HEK293 (cell line): Measurements from ENCODE around the gene PAX7.
A peak's percentile ranks its signal among the peaks of the same experiment; 100 is the strongest.

Experiments used
- CTCF ChIA-PET: fragments of 350-600 bp; formaldehyde crosslinking; extraction: SDS; loops from one replicate; lab custom pipeline; 2021; ENCODE audit warnings: antibody characterized with exemption; lab: Yijun Ruan, JAX
- POLR2A ChIA-PET: fragments of 300-600 bp; formaldehyde crosslinking; extraction: SDS; loops from one replicate; lab custom pipeline; 2020; ENCODE audit warnings: antibody characterized with exemption, inconsistent platforms; lab: Yijun Ruan, JAX
- H3K27ac ChIP-seq: fragments of 200-500 bp; sonication (Bioruptor generic); 2 replicates; pipeline ENCODE4 v1.5.1; 2014; ENCODE audit warnings: low read depth, low read length, control low read depth, inconsistent platforms; ENCODE audit errors: extremely low read depth
- H3K36me3 ChIP-seq, 2 experiments: fragments of 200-500 bp in 1 of 2; sonication (Bioruptor generic) in 1 of 2; 1 replicate in 1 of 2; 2 replicates in 1 of 2; pipeline ENCODE4 v1.5.1; 2014 to 2017; ENCODE audit warnings: inconsistent platforms in 2 of 2, low read length in 2 of 2; ENCODE audit not compliant: control insufficient read depth in 2 of 2, insufficient read depth in 1 of 2
- H3K4me1 ChIP-seq: fragments of 200-500 bp; sonication (Bioruptor generic); 2 replicates; pipeline ENCODE4 v1.5.1; 2014; ENCODE audit warnings: mild to moderate bottlenecking, low read length, inconsistent platforms; ENCODE audit not compliant: control insufficient read depth, insufficient read depth
- H3K4me3 ChIP-seq: 2 replicates; pipeline ENCODE4 v1.5.1; 2011; ENCODE audit warnings: low read depth, mild to moderate bottlenecking, control low read depth, low read length, moderate library complexity
- H3K9me3 ChIP-seq: fragments of 200-500 bp; sonication (Bioruptor generic); 2 replicates; pipeline ENCODE4 v1.5.1; 2014; ENCODE audit warnings: low read depth, low read length, inconsistent platforms; ENCODE audit not compliant: control insufficient read depth, insufficient read depth
- GLIS1 ChIP-seq: fragments of 450-650 bp; formaldehyde crosslinking; IDR thresholded peaks from 2 replicates; pipeline ENCODE4 v1.5.1; 2016; ENCODE audit warnings: missing biosample characterization, missing genetic modification characterization
- KLF16 ChIP-seq: fragments of 450-650 bp; formaldehyde crosslinking; IDR thresholded peaks from 2 replicates; pipeline ENCODE4 v1.5.1; 2017; ENCODE audit warnings: missing biosample characterization, missing genetic modification characterization
- PATZ1 ChIP-seq: fragments of 450-650 bp; formaldehyde crosslinking; IDR thresholded peaks from 2 replicates; pipeline ENCODE4 v1.5.1; 2016; ENCODE audit warnings: missing biosample characterization, missing genetic modification characterization
- REPIN1 ChIP-seq: fragments of 450-650 bp; formaldehyde crosslinking; IDR thresholded peaks from 2 replicates; pipeline ENCODE4 v1.5.1; 2017; ENCODE audit warnings: missing biosample characterization, missing genetic modification characterization, low read depth
- WT1 ChIP-seq: fragments of 450-650 bp; formaldehyde crosslinking; IDR thresholded peaks from 2 replicates; pipeline ENCODE4 v1.5.1; 2016; ENCODE audit warnings: missing biosample characterization, missing genetic modification characterization
- YY1 ChIP-seq: fragments of 450-650 bp; formaldehyde crosslinking; IDR thresholded peaks from 2 replicates; pipeline ENCODE4 v1.5.1; 2018; ENCODE audit warnings: missing biosample characterization, missing genetic modification characterization
- ZNF16 ChIP-seq: fragments of 450-650 bp; formaldehyde crosslinking; IDR thresholded peaks from 2 replicates; pipeline ENCODE4 v1.5.1; 2016; ENCODE audit warnings: low read depth, missing biosample characterization, missing genetic modification characterization
- ZNF175 ChIP-seq: fragments of 450-650 bp; formaldehyde crosslinking; IDR thresholded peaks from 2 replicates; pipeline ENCODE4 v1.5.1; 2016; ENCODE audit warnings: missing biosample characterization, missing genetic modification characterization
- ZNF248 ChIP-seq: fragments of 450-650 bp; formaldehyde crosslinking; IDR thresholded peaks from 2 replicates; pipeline ENCODE4 v1.5.1; 2017; ENCODE audit warnings: missing biosample characterization, missing genetic modification characterization
- ZNF280C ChIP-seq: fragments of 450-650 bp; formaldehyde crosslinking; IDR thresholded peaks from 2 replicates; pipeline ENCODE4 v1.5.1; 2016; ENCODE audit warnings: missing biosample characterization, missing genetic modification characterization
- ZNF48 ChIP-seq: fragments of 450-650 bp; formaldehyde crosslinking; IDR thresholded peaks from 2 replicates; pipeline ENCODE4 v1.5.1; 2016; ENCODE audit warnings: missing biosample characterization, missing genetic modification characterization
- ZNF514 ChIP-seq: fragments of 450-650 bp; formaldehyde crosslinking; IDR thresholded peaks from 2 replicates; pipeline ENCODE4 v1.5.1; 2016; ENCODE audit warnings: missing biosample characterization, missing genetic modification characterization
- ZNF530 ChIP-seq: fragments of 450-650 bp; formaldehyde crosslinking; IDR thresholded peaks from 2 replicates; pipeline ENCODE4 v1.5.1; 2016; ENCODE audit warnings: low read depth, missing biosample characterization, missing genetic modification characterization
- ZNF623 ChIP-seq: fragments of 450-650 bp; formaldehyde crosslinking; IDR thresholded peaks from 2 replicates; pipeline ENCODE4 v1.5.1; 2016; ENCODE audit warnings: missing biosample characterization, missing genetic modification characterization
- ZNF664 ChIP-seq: fragments of 450-650 bp; formaldehyde crosslinking; IDR thresholded peaks from 2 replicates; pipeline ENCODE4 v1.5.1; 2016; ENCODE audit warnings: missing biosample characterization, missing genetic modification characterization
- ZNF677 ChIP-seq: fragments of 450-650 bp; IDR thresholded peaks from 2 replicates; pipeline ENCODE4 v1.5.0; 2018; ENCODE audit warnings: missing biosample characterization, mild to moderate bottlenecking, missing genetic modification characterization, moderate library complexity
- ZNF747 ChIP-seq: fragments of 450-650 bp; formaldehyde crosslinking; IDR thresholded peaks from 2 replicates; pipeline ENCODE4 v1.5.1; 2016; ENCODE audit warnings: missing biosample characterization, missing genetic modification characterization
- ZNF776 ChIP-seq: fragments of 450-650 bp; formaldehyde crosslinking; IDR thresholded peaks from 2 replicates; pipeline ENCODE4 v1.5.0; 2017; ENCODE audit warnings: missing biosample characterization, missing genetic modification characterization, borderline replicate concordance
- TF ChIP-seq, protein P1 (sequence below): fragments of 450-650 bp; formaldehyde crosslinking; IDR thresholded peaks from 2 replicates; pipeline ENCODE4 v1.5.1; 2016; ENCODE audit warnings: missing biosample characterization, missing genetic modification characterization
- TF ChIP-seq, protein P2 (sequence below): fragments of 450-650 bp; formaldehyde crosslinking; IDR thresholded peaks from 2 replicates; pipeline ENCODE4 v1.5.1; 2016; ENCODE audit warnings: missing biosample characterization, missing genetic modification characterization
- TF ChIP-seq, protein P3 (sequence below): fragments of 450-650 bp; formaldehyde crosslinking; IDR thresholded peaks from 2 replicates; pipeline ENCODE4 v1.5.1; 2016; ENCODE audit warnings: missing biosample characterization, missing genetic modification characterization
- TF ChIP-seq, protein P4 (sequence below): fragments of 450-650 bp; formaldehyde crosslinking; optimal IDR thresholded peaks from 2 replicates; pipeline ENCODE3; 2016; ENCODE audit warnings: missing biosample characterization, mild to moderate bottlenecking, missing genetic modification characterization

PAX7 gene

DNA sequence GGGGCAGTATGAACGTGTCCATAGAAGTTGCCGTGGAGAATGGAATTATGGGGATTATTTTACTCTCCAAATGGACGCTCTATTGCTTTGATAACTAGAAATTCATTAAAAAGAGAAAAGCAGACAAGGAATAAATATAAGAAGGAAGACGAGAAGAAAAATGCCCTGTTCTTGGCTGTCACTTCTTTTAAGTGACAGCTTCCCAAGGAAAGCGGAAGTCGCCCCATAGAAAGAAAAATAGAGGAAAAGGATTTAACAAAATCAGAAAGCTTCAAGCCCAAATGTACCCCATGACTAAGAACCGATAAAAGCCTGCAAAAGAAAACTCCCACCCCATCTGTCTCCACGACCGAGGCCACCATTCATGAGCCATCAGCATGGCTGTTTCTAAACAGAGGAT is 143.1 kb downstream of the PAX7 start (continued):
- TF ChIP-seq, protein P1, sequence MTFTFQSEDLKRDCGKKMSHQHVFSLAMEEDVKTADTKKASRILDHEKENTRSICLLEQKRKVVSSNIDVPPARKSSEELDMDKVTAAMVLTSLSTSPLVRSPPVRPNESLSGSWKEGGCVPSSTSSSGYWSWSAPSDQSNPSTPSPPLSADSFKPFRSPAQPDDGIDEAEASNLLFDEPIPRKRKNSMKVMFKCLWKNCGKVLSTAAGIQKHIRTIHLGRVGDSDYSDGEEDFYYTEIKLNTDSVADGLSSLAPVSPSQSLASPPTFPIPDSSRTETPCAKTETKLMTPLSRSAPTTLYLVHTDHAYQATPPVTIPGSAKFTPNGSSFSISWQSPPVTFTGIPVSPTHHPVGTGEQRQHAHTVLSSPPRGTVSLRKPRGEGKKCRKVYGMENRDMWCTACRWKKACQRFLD (tag by site-specific recombination): no peak
- no peak for TF ChIP-seq ZNF16 (tag by site-specific recombination)
- TF ChIP-seq, protein P2, sequence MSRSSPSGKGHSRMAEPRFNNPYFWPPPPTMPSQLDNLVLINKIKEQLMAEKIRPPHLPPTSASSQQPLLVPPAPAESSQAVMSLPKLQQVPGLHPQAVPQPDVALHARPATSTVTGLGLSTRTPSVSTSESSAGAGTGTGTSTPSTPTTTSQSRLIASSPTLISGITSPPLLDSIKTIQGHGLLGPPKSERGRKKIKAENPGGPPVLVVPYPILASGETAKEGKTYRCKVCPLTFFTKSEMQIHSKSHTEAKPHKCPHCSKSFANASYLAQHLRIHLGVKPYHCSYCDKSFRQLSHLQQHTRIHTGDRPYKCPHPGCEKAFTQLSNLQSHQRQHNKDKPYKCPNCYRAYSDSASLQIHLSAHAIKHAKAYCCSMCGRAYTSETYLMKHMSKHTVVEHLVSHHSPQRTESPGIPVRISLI: no peak
- TF ChIP-seq, all 188 proteins: peak for 0

DNA sequence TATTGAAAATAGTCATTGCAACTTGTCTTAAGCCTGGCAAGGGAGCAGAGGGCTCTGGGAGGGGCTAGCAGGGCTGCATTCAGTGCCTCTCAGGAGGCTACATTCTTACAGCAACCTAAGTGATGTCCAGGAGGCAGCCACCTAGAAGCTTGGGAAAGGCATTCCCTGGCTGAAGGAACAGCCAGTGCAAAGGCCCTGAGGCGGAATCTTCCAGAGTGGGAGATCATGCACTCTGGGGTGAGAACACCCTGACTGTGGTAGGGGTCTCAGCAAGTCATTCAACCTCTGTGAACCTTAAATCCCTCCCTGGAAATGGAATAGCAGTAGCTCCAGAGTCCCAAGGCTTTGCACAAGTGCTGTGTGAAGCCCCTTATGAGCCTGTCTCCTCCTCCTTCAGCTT is 144.7 kb downstream of the PAX7 start:
- H3K9me3 ChIP-seq: no peaks in the 10 kb centered on the region
- no peak overlapping the region for H3K4me3 ChIP-seq
- TF ChIP-seq PATZ1 (no peak), ZNF623 (tag by site-specific recombination) (peak; percentile 75), KLF16 (tag by site-specific recombination) (no peak)
- POLR2A ChIA-PET: no interaction called here
- no peaks in the 10 kb centered on the region for H3K36me3 ChIP-seq
- CTCF ChIA-PET: interaction anchor here (0.7 kb wide), 1 partner anchor 138 kb away, joined by 3 read pairs; no protein-coding TSS in a partner anchor
- no peak overlapping the region for H3K27ac ChIP-seq
- H3K4me1 ChIP-seq: no peaks in the 10 kb centered on the region

- no peak overlapping the region for H3K4me3 ChIP-seq
Measured at GRCh38 chr1:18776777-18777176, 146.1 kb downstream of the PAX7 start.

DNA sequence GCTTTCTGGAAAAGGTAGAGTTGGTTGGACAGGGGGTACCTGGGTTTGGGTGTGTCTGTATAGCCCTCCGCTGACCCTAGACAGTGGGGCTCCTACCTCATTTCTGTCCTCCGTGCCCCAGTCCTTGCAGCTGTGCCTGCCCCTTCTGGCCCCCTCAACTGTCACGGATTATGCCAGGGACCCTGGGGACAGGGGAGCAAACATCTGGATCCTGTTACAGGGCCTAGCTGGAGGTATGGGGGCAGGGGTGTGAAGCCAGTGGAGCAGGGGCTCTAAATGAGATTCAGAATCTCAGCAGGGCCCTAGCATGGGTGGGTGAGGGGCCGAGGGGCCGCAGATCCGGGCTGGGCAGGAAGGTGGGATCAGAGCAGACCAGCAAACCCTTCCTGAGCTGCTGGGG is 147.8 kb downstream of the PAX7 start:
- H3K27ac ChIP-seq: no peak overlapping the region
- POLR2A ChIA-PET: no interaction called here
- CTCF ChIA-PET: no interaction called here
- no peaks in the 10 kb centered on the region for H3K9me3 ChIP-seq
- no peaks in the 10 kb centered on the region for H3K4me1 ChIP-seq
- no peak overlapping the region for H3K4me3 ChIP-seq
- no peaks in the 10 kb centered on the region for H3K36me3 ChIP-seq
- TF ChIP-seq ZNF530 (tag by site-specific recombination): no peak
- TF ChIP-seq, protein P3, sequence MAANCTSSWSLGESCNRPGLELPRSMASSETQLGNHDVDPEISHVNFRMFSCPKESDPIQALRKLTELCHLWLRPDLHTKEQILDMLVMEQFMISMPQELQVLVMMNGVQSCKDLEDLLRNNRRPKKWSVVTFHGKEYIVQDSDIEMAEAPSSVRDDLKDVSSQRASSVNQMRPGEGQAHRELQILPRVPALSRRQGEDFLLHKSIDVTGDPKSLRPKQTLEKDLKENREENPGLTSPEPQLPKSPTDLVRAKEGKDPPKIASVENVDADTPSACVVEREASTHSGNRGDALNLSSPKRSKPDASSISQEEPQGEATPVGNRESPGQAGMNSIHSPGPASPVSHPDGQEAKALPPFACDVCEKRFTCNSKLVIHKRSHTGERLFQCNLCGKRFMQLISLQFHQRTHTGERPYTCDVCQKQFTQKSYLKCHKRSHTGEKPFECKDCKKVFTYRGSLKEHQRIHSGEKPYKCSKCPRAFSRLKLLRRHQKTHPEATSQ (tag by site-specific recombination): no peak
- no peak for TF ChIP-seq ZNF280C (tag by site-specific recombination)
- no peak for TF ChIP-seq YY1
- no peak for TF ChIP-seq ZNF664 (tag by site-specific recombination)
- TF ChIP-seq ZNF175 (tag by site-specific recombination): no peak
- no peak for TF ChIP-seq GLIS1 (tag by site-specific recombination)

More at GRCh38 chr1:18776777-18777176, 146.1 kb downstream of the PAX7 start:
- CTCF ChIA-PET: no interaction called here
- POLR2A ChIA-PET: no interaction called here
- no peaks in the 10 kb centered on the region for H3K4me1 ChIP-seq
- no peaks in the 10 kb centered on the region for H3K9me3 ChIP-seq
- no peaks in the 10 kb centered on the region for H3K36me3 ChIP-seq
- TF ChIP-seq REPIN1 (tag by site-specific recombination): no peak
- TF ChIP-seq, protein P4, sequence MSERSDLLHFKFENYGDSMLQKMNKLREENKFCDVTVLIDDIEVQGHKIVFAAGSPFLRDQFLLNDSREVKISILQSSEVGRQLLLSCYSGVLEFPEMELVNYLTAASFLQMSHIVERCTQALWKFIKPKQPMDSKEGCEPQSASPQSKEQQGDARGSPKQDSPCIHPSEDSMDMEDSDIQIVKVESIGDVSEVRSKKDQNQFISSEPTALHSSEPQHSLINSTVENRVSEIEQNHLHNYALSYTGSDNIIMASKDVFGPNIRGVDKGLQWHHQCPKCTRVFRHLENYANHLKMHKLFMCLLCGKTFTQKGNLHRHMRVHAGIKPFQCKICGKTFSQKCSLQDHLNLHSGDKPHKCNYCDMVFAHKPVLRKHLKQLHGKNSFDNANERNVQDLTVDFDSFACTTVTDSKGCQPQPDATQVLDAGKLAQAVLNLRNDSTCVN (tag by site-specific recombination): no peak
- TF ChIP-seq ZNF747 (tag by site-specific recombination): no peak
- TF ChIP-seq, protein P3 (tag by site-specific recombination): no peak
- no peak for TF ChIP-seq ZNF175 (tag by site-specific recombination)
- no peak for TF ChIP-seq WT1 (tag by site-specific recombination)
- no peak for TF ChIP-seq ZNF776 (tag by site-specific recombination)
- no peak for TF ChIP-seq ZNF248 (tag by site-specific recombination)
- TF ChIP-seq ZNF48 (tag by site-specific recombination): no peak
- no peak for TF ChIP-seq ZNF677
- TF ChIP-seq ZNF514 (tag by site-specific recombination): no peak
- no peak overlapping the region for H3K27ac ChIP-seq
